Measurements from ENCODE around the gene SIGLEC1.

DNA sequence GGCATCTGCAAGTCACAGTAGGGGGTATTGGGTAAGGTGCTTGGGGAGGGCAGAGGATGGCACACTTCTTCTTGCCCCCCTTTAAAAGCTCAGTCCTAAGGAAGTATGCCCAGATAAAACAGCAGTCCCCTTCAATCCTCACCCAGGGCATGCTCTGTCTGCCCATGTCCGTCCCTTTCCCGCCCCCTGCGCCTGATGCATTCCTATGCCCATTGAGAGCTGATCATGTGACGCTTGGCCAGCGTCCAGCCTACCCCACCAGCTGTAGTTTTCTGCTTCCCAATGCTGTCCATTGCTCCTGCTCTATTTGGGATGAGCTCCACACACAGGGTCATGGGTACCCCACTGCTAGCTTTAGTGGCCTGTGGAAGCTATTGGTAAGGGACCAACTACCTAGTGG lies 8.3 kb downstream of the SIGLEC1 start:
- TF ChIP-seq CTCF (conservative IDR thresholded peaks at IDR 0.05): no peak
- TF ChIP-seq EZH2 (IDR thresholded peaks at IDR 0.05; ENCODE audit: low read depth): no peak

All from PC-9 (cell line).